22Rv1 (cell line): Measurements from ENCODE around the gene SLC22A14.

ENCODE experiments used
- ZFX ChIP-seq: fragments of 450-650 bp; IDR thresholded peaks from 2 replicates; pipeline ENCODE4 v1.6.1; 2017; ENCODE audit warnings: antibody characterized with exemption, borderline replicate concordance
- TF ChIP-seq, protein P1 (sequence below): fragments of 450-650 bp; IDR thresholded peaks from 2 replicates; pipeline ENCODE4 v1.5.1; 2017; ENCODE audit warnings: mild to moderate bottlenecking

DNA sequence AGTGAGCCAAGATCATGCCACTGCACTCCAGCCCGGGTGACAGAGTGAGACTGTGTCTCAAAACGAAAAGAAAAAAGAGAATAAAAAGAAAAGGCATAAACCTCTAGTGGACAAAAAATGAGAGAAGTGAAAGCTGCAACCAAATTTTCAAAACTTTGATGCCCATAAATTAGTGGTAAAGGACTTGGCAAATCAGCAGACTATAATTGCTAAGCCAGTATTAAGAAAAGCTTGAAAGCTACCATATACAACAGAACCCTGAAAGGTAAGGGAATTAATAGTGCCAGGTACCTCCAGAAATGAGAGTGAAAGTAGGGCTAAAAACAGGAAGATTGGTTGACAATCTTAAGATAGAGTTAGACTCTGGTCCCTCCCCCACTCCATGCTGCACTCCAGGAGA is 49.4 kb upstream of the SLC22A14 start:
- TF ChIP-seq, protein P1, sequence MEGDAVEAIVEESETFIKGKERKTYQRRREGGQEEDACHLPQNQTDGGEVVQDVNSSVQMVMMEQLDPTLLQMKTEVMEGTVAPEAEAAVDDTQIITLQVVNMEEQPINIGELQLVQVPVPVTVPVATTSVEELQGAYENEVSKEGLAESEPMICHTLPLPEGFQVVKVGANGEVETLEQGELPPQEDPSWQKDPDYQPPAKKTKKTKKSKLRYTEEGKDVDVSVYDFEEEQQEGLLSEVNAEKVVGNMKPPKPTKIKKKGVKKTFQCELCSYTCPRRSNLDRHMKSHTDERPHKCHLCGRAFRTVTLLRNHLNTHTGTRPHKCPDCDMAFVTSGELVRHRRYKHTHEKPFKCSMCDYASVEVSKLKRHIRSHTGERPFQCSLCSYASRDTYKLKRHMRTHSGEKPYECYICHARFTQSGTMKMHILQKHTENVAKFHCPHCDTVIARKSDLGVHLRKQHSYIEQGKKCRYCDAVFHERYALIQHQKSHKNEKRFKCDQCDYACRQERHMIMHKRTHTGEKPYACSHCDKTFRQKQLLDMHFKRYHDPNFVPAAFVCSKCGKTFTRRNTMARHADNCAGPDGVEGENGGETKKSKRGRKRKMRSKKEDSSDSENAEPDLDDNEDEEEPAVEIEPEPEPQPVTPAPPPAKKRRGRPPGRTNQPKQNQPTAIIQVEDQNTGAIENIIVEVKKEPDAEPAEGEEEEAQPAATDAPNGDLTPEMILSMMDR, result no peak
- TF ChIP-seq ZFX, result no peak
